ENCODE results near the gene EIF4E1B.

EIF4E1B gene

GRCh38 chr5:176670449-176670848 is 40.0 kb downstream of the EIF4E1B start:
- no peak for DNase-seq (ENCODE audit: low spot score)
- TF ChIP-seq CTCF (IDR thresholded peaks at IDR 0.05; ENCODE audit: extremely low read depth, missing control alignments), result no peak

- TF ChIP-seq CTCF (IDR thresholded peaks at IDR 0.05; ENCODE audit: extremely low read depth, missing control alignments), result no peak
- DNase-seq (ENCODE audit: low spot score), result no peak
These were observed 40.9 kb downstream of the EIF4E1B start for GRCh38 chr5:176671399-176671798.

- DNase-seq (ENCODE audit: low spot score), result no peak
- no peak for TF ChIP-seq CTCF (IDR thresholded peaks at IDR 0.05; ENCODE audit: extremely low read depth, missing control alignments)
These were observed 41.6 kb downstream of the EIF4E1B start for GRCh38 chr5:176671890-176672747.

- TF ChIP-seq CTCF (IDR thresholded peaks at IDR 0.05; ENCODE audit: extremely low read depth, missing control alignments), result no peak
- no peak for DNase-seq (ENCODE audit: low spot score)
These were observed 43.4 kb downstream of the EIF4E1B start for GRCh38 chr5:176673651-176674583.

GRCh38 chr5:176674799-176675198 is 44.3 kb downstream of the EIF4E1B start:
- DNase-seq (ENCODE audit: low spot score), result no peak
- TF ChIP-seq CTCF (IDR thresholded peaks at IDR 0.05; ENCODE audit: extremely low read depth, missing control alignments), result no peak

GRCh38 chr5:176675676-176676360 is 45.3 kb downstream of the EIF4E1B start:
- no peak for TF ChIP-seq CTCF (IDR thresholded peaks at IDR 0.05; ENCODE audit: extremely low read depth, missing control alignments)
- DNase-seq (ENCODE audit: low spot score), result no peak

Measured in GM20000 (cell line).